Lower lobe of right lung (tissue), 2 donors: ENCODE data around the gene PVRIG. TPM values are rescaled to one million over a fixed set of nuclear protein-coding genes. Genes with fewer than 3 reads are reported as not detected.
"Not testable (repeated sequence)": the region's sequence is repeated elsewhere in the genome, so short reads cannot be mapped to it uniquely, and the experiment has no call there.

ENCODE experiments used
- ATAC-seq, 2 donors: fragments of 200-7000 bp; cut with Tn5 transposase; one replicate each; pipeline ENCODE4 v1.9.1; 2020 to 2022; ENCODE audit warnings: mild to moderate bottlenecking in 2 of 2, moderate library complexity in 2 of 2
- DNase-seq: peaks from one replicate; pipeline ENCODE4 v3.0.0-alpha.2; 2020
- H3K27ac ChIP-seq: fragments of 200-600 bp; one replicate; pipeline ENCODE4 v1.8.0; 2022
- H3K27me3 ChIP-seq: fragments of 200-600 bp; one replicate; pipeline ENCODE4 v1.8.0; 2022; ENCODE audit warnings: low read depth
- H3K36me3 ChIP-seq: fragments of 200-600 bp; one replicate; pipeline ENCODE4 v1.8.0; 2022; ENCODE audit warnings: mild to moderate bottlenecking
- H3K4me1 ChIP-seq: fragments of 200-600 bp; one replicate; pipeline ENCODE4 v1.8.0; 2022
- H3K4me3 ChIP-seq: fragments of 200-600 bp; one replicate; pipeline ENCODE4 v1.8.0; 2022; ENCODE audit warnings: mild to moderate bottlenecking
- H3K9me3 ChIP-seq: fragments of 200-600 bp; one replicate; pipeline ENCODE4 v1.8.0; 2022
- CTCF ChIP-seq: fragments of 200-600 bp; IDR thresholded peaks from one replicate; pipeline ENCODE4 v1.8.0; 2022; ENCODE audit warnings: antibody characterized with exemption, mild to moderate bottlenecking
- intact Hi-C: fragments of 100-400 bp; cut with DNase I; formaldehyde crosslinking; loops from one replicate; pipeline ENCODE4 v1.11.0; 2022
- total RNA-seq: library from RNA; stranded (reverse); fragmentation: NEBNext Ultra II Directional; extraction: Animal tissue kit (Norgen Biotek cat#: 25700); gene quantifications from one replicate; pipeline ENCODE4 v1.2.1, GENCODE V29; 2021
- donor health status: DM: no; HTN: yes; CAD: no; lungs with severe emphysema.

The PVRIG gene
- total RNA-seq, 1 donor from 2014 or later = not detected

DNA sequence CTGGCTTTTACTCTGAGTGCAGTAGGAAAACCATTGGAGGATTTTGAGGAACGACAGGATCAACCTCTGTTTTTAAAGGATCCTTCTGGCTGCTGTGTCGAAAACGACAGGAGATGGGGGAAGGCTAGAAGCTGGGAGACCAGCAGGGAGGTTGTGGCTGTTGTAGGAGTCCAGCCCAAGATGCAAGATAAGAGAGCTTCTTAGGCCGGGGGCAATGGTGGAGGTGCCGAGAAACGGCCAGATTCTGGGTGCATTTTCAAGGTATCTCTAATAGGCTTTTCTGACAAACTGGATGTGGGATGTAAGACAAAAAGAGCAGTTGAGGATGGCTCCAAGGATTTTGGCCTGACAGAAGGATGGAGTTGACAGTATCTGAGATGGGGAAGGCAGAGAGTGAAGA, 10.3 kb upstream of the PVRIG start:
- no peak for TF ChIP-seq CTCF
- intact Hi-C loops = no loop called here
- no peak overlapping the region for H3K27ac ChIP-seq
- ATAC-seq (no peak), DNase-seq (no peak)
- H3K9me3 ChIP-seq = no peaks in the 10 kb centered on the region
- H3K27me3 ChIP-seq = no peaks in the 10 kb centered on the region
- H3K36me3 ChIP-seq = no peaks in the 10 kb centered on the region
- H3K4me1 ChIP-seq = no peaks in the 10 kb centered on the region
- H3K4me3 ChIP-seq = no peak overlapping the region

DNA sequence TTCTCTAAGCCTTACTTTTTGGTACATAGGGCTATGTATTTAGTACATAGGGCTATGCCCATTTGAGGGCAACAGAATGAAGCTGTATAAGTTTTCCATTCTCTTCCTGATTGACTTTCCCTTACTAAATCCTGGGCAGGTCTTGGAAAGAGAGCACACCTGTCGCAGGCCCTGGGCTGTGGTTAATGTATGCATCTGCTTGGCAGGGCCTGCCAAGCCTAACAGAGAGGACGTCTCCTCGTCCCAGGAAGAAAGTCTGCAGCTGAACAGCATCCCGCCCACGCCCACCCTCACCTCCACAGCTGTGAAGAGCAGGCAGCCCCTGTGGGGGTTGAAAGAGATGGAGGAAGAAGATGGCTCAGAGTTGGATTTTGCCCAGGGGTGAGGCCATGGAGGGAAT, 8.9 kb upstream of the PVRIG start:
- Histone ChIP-seq H3K27ac (no peak overlapping the region), H3K4me3 (no peak overlapping the region), H3K9me3 (no peaks in the 10 kb centered on the region), H3K27me3 (no peaks in the 10 kb centered on the region), H3K36me3 (no peaks in the 10 kb centered on the region), H3K4me1 (no peaks in the 10 kb centered on the region)
- ATAC-seq (no peak), DNase-seq (no peak)
- no peak for TF ChIP-seq CTCF
- intact Hi-C loops = no loop called here

DNA sequence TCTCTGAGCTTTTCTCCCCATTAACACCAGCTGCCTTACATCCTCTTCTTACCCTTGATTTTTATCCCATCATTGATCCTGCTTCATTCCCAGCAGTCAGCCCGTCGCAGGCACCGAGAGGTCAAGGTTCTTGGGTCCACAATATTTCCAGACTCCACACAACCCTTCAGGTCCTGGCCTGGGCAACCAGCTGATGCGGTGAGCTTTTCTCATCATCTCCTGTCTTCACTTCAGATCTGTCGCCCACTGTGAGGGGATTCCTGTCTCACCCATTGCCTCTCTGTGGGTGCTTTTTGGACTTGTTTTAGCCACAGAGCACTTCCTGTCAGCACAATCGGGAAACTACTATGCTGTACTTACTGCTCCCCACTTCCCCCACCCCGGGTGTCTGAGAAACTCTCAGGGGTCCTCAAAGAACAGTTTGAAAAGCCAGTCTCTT, 8.4 kb upstream of the PVRIG start:
- Histone ChIP-seq H3K9me3 (no peaks in the 10 kb centered on the region), H3K36me3 (no peaks in the 10 kb centered on the region), H3K27ac (no peak overlapping the region), H3K27me3 (no peaks in the 10 kb centered on the region), H3K4me1 (no peaks in the 10 kb centered on the region), H3K4me3 (no peak overlapping the region)
- intact Hi-C loops = no loop called here
- no peak for TF ChIP-seq CTCF
- DNase-seq (no peak), ATAC-seq (no peak)

- intact Hi-C loops = no loop called here
- no peaks in the 10 kb centered on the region for H3K9me3 ChIP-seq
- DNase-seq = no peak
Measured at GRCh38 chr7:100212631-100213286, 7.0 kb upstream of the PVRIG start.

DNA sequence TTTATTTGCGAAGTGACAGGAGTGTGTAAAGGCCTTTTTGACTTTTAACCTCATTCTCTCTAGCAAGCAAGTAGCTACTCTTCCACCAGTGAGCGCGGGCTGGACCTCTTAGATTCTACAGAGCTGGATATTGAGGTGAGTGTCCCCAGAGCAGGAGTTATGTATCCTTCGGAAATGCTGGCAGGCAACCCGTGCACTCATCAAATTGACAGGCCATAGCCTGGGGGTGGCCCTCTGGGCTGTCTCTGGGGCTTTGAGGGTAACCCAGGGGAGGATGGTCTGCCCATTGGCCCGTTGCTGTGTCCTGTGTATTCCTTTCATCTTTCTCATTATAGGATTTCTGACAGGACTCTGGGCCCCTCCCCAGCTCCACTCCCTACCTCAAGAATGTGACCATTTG, 6.1 kb upstream of the PVRIG start:
- no peaks in the 10 kb centered on the region for H3K9me3 ChIP-seq
- no peak for TF ChIP-seq CTCF
- no peaks in the 10 kb centered on the region for H3K27me3 ChIP-seq
- no peak overlapping the region for H3K27ac ChIP-seq
- DNase-seq = no peak
- intact Hi-C loops = no loop called here
- H3K36me3 ChIP-seq = no peaks in the 10 kb centered on the region
- H3K4me1 ChIP-seq = no peaks in the 10 kb centered on the region
- no peak for ATAC-seq
- no peak overlapping the region for H3K4me3 ChIP-seq

More at GRCh38 chr7:100212631-100213286, 7.0 kb upstream of the PVRIG start:
- H3K4me1 ChIP-seq = no peaks in the 10 kb centered on the region
- H3K4me3 ChIP-seq = no peak overlapping the region
- no peaks in the 10 kb centered on the region for H3K27me3 ChIP-seq
- H3K36me3 ChIP-seq = no peaks in the 10 kb centered on the region
- no peak overlapping the region for H3K27ac ChIP-seq
- no peak for ATAC-seq
- no peak for TF ChIP-seq CTCF

- H3K27me3 ChIP-seq, DNase-seq, H3K27ac ChIP-seq, intact Hi-C loops, H3K4me3 ChIP-seq, H3K4me1 ChIP-seq, ATAC-seq, H3K9me3 ChIP-seq, H3K36me3 ChIP-seq: not testable (repeated sequence)
Measured at GRCh38 chr7:100214356-100214755, 5.4 kb upstream of the PVRIG start.
